Measurements from ENCODE around the gene NAT8L.
"Not testable (repeated sequence)": the region's sequence is repeated elsewhere in the genome, so short reads cannot be mapped to it uniquely, and the experiment has no call there.

The NAT8L gene

DNA sequence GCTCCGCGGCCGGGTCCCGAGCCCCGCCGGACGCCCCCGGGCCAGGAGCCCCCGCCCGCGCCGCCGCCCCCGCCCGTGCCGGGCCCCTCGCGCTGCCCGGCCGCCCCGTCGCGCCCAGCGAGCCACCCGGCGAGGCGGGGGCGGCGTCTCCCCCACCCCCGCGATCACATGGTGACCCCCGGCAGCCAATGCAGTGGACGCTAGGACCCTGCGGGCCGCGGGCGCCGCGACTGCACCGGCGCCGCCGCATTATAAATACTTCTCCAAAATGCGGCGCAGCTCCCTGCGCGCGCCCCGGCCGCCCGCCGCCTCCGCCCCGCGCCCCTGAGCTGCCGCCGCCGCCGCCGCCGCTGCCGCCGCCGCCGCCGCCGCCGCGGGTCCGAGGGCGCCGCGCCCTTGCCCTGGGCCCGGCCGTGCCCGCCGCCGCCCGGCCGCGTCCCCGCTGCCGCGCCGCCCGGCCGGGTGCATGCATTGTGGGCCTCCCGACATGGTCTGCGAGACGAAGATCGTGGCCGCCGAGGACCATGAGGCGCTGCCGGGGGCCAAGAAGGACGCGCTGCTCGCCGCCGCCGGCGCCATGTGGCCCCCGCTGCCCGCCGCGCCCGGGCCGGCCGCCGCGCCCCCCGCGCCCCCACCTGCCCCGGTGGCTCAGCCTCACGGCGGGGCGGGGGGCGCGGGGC, at the start of gene NAT8L:
Gene NAT8L, plus strand, starts transcription at position 282 of the 680 bp plus-strand sequence. Its CDS starts 185 bp downstream, at position 467.
- in situ Hi-C loops (cut with HindIII; ENCODE audit: low sequenced_read_pairs), result no loop called here

GRCh38 chr4:2009651-2010233, 49.4 kb upstream of the NAT8L start:
- in situ Hi-C loops (cut with HindIII; ENCODE audit: low sequenced_read_pairs), result no loop called here

GRCh38 chr4:2011583-2011982, 47.5 kb upstream of the NAT8L start:
- in situ Hi-C loops (cut with HindIII; ENCODE audit: low sequenced_read_pairs), result no loop called here

DNA sequence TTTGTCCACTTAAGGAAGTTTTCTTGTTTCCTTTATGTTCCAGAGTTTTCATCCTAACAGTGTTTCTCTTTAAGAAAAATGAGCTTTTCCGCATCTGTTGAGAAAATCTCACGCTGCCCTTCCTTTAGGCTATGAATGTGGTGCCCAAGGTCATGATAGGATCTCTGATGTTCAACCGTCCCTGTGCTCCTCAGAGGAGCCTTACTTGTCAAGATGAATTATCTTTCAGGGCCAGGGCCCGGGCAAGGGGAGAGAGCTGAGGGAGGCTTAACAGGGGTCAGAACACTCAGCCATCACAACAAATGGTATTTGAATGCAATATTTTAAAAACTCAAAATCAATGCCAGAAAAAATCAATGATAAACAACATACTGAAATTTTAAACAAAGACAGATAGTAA, 44.1 kb upstream of the NAT8L start:
- in situ Hi-C loops (cut with HindIII; ENCODE audit: low sequenced_read_pairs), result no loop called here

- in situ Hi-C loops (cut with HindIII; ENCODE audit: low sequenced_read_pairs), result loop anchor here (10.0 kb wide), 1 partner anchor 67 kb away; no protein-coding TSS in a partner anchor
These were observed 37.6 kb upstream of the NAT8L start for GRCh38 chr4:2021358-2022018.

DNA sequence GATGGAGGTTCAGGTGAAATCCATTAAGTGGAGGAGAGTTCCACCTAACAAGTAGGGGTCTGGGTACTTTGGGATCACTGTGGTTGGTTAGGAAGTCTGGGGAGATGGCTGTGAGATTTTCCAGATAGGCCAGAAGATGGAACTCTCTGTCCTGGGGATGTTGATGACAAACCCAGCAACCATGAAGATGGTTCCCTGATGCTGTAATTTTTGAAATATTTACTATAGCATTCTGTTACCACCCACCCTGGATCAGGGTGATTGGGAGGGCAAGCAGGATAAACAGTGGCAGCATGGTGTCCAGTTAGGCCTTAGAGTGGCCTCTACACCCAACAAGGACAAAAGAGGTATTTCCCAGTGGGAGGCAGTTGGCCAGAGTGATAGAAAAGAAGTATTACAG, 34.4 kb upstream of the NAT8L start:
- in situ Hi-C loops (cut with HindIII; ENCODE audit: low sequenced_read_pairs), result loop anchor here (10.0 kb wide), 1 partner anchor 70 kb away; no protein-coding TSS in a partner anchor

DNA sequence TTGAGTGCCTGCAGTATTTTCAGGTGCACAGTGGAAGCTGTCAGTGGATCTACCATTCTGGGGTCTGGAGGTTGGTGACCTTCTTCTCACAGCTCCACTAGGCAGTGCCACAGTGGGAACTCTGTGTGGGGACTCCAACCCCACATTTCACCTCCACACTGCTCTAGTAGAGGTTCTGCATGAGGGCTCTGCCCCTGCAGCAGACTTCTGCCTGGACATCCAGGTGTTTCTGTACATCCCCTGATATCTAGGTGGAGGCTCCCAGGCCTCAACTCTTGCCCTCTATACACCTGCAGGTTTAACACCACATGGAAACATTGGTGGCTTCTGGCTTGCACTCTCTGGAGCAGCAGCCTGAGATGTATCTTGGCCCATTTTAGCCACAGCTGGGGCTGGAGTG, 33.3 kb upstream of the NAT8L start:
- in situ Hi-C loops (cut with HindIII; ENCODE audit: low sequenced_read_pairs), result loop anchor here (10.0 kb wide), 1 partner anchor 71 kb away; no protein-coding TSS in a partner anchor

- in situ Hi-C loops (cut with HindIII; ENCODE audit: low sequenced_read_pairs), result loop anchor here (10.0 kb wide), 1 partner anchor 72 kb away; no protein-coding TSS in a partner anchor
These were observed 32.0 kb upstream of the NAT8L start for GRCh38 chr4:2027120-2027519.

- in situ Hi-C loops (cut with HindIII; ENCODE audit: low sequenced_read_pairs), result not testable (repeated sequence)
These were observed 28.0 kb upstream of the NAT8L start for GRCh38 chr4:2031161-2031560.

GRCh38 chr4:2036327-2036726, 22.8 kb upstream of the NAT8L start:
- in situ Hi-C loops (cut with HindIII; ENCODE audit: low sequenced_read_pairs), result no loop called here

DNA sequence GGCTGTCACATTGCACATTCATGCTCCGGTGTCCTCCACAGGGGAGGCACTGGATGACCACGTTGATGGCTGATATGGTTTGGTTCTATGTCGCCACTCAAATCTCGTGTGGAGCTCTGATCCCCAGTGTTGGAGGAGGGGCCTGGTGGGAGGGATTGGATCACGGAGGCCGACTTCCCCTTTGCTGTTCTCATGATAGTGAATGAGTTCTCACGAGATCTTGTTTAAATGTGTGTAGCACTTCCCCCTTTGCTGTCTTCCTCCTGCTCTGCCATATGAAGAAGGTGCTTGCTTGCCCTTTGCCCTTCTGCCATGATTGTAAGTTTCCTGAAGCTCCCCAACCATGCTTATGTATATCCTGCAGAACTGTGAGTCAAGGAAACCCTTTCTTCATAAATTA, 22.3 kb upstream of the NAT8L start:
- in situ Hi-C loops (cut with HindIII; ENCODE audit: low sequenced_read_pairs), result no loop called here

DNA sequence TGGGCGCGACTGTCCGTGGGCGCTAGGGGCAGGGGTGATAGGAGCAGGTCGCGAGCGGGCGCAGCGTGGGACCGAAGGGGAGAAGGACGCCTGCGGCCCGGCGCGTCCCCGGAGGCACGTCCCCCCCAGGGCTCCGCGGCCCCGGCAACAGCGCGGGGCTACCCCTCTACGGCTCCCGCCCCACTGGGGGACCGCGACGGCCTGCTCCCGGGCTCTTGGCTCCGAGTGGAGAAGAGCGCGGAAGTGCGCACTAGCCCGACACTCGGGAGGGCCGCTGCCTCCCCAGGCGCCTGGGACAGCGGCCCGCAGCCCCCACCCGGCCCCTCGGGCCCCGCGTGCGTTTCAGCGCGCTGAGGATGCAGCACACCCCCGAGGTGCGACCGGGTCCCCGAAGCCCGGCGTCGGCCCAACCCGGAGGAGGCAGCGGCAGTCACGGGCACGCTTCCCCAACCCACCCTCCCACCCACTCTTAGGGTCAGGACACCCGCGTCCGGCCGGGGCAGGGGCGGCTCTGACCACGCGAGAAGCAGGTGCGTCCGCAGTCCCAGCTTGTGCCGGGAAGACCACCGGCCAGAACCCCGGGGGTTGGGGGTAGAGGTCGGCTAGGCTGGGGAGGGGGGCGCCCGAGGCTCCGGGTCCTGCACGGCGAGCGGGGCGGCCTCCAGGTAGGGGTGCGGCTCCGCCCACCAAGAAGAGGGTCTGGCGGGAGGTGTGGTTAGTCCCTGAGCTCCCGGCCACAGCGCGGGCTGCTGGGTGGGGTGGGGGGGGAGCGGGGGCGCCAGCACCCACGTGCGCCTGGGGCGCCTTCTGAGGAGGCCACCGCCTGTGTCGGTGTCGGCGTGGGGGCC, 18.5 kb upstream of the NAT8L start:
- in situ Hi-C loops (cut with HindIII; ENCODE audit: low sequenced_read_pairs), result no loop called here

DNA sequence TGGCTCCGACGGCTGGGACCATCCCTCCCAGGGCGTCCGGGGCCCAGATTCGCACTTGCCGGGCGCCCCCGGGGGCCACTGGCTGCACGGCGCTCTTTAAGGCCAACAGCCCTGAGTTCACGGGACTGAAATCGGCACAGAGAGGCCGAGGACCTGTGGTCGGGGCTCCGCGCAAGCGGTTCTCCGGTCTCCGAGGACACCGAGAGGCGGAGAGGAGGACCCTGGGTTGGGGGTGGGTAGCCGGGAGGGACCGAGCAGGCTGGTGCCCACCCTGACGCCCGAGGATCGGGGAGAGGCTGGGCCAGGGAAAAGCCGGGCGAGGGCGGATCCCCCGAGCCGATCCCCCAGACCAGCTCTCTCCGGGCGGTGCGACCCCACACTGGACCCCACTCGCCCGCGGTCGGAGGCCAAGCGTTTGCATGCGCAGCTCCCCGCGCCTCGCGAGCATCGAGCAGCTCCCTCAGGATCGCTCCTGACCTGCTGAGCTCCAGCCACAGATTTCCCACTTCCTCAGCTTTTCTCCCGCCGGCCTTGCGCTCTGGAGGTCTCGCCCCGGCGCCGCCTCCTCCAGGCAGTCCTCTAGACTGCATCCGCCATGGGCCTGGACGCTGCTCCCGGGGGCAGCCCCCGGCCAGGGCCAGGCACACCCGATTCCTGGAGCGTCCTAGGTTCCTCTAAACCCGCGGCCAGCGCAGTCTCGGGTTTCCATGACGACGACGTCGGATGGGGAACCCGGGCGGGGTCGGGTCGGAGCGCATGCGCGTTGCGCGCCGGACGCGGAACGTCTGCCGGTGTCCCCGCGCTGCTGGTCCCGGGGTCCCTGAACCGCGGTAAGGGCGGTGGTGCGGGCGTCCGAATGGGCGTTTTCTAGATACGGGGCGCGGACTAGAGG, 17.6 kb upstream of the NAT8L start:
- in situ Hi-C loops (cut with HindIII; ENCODE audit: low sequenced_read_pairs), result no loop called here

- in situ Hi-C loops (cut with HindIII; ENCODE audit: low sequenced_read_pairs), result no loop called here
These were observed 16.8 kb upstream of the NAT8L start for GRCh38 chr4:2042204-2042946.

DNA sequence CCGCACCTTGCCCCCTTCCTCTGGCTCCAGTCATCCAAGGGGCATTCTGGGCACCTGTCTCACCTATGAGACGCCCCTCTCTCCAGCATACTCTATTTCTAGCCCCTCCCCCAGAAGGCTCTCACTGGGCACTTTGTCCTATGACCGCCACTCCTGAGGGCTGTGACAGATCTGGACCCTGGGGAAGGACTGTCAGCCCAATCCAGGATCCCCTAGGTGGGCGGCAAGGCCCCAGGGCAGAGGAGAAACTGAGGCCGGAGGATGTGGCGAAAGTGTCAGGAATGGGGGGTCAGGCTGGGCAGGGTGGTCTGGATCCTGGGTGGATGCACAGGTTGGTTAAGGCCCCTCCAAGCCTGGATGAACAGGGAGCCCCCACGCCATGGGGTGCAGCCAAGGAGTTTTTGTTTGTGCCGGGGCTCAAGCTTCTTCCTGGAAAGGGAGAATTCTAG, 16.2 kb upstream of the NAT8L start:
- in situ Hi-C loops (cut with HindIII; ENCODE audit: low sequenced_read_pairs), result no loop called here

DNA sequence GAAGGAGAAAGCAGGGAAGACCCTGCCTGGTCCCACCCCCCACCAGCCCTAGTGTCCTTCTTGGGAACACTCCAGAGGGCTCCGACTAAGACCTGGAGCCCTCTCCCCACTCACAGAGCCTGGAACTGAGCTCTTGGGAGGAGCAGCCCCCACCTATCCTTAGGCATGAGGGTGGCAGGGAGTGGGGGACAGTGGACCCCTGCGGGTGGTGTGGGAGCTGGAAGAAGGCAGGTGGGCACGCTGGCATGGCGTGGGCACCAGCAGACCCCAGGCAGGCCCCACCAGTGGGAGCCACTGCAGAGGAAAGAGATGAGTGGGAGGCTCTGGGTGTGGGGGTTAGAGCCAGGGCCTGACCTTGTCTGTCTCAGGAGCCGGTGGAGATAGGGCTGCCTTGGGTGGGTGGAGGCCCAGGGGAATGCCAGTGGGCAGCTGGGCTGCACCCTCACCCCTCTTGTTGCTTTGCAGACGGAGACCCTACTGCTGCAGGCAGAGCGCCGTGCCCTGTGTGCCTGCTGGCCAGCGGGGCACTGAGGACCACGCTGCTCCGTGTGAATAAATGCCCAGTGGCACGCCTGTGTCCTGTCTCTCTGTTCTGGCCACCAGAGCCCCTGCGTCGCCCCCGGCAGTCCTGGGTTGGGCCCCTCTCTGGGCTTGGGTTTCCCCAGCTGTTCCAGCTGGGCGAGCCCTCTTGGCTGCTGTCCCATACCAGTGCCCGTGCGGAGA, 15.6 kb upstream of the NAT8L start:
- in situ Hi-C loops (cut with HindIII; ENCODE audit: low sequenced_read_pairs), result no loop called here

GRCh38 chr4:2044119-2044485, 15.0 kb upstream of the NAT8L start:
- in situ Hi-C loops (cut with HindIII; ENCODE audit: low sequenced_read_pairs), result no loop called here
